Astrocyte (in vitro differentiated cells and primary cell): Measurements from ENCODE around the gene ZNF277.

ENCODE experiments used
- EZH2 ChIP-seq: IDR thresholded peaks from 2 replicates; pipeline ENCODE4 v1.6.1; 2012; ENCODE audit warnings: mild to moderate bottlenecking, low read length, inconsistent platforms; ENCODE audit not compliant: insufficient read depth
- TF ChIP-seq, protein P1 (sequence below): IDR thresholded peaks from 2 replicates; pipeline ENCODE4 v1.5.1; 2011; ENCODE audit warnings: low read depth, mild to moderate bottlenecking, inconsistent platforms, low read length, moderate library complexity; ENCODE audit not compliant: insufficient read depth

DNA sequence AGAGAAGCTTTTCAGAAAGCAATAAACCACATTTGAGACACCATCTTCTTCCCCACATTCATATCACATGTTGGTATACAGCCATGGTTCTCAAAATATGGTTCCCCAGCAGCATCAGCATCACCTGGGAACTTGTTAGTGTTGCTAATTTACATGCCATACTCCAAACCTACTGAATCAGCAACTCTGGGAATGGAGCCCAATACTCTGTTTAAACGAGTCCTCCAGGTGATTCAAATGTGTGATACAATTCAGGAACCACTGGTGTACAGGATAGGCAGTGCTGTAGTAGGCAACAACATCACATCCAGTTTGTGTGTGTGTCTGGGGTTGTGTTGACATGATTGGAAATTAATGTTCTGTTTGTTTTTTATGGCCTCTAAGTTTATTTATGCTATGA is 47.7 kb downstream of the ZNF277 start:
- TF ChIP-seq EZH2 = no peak
- TF ChIP-seq, protein P1, sequence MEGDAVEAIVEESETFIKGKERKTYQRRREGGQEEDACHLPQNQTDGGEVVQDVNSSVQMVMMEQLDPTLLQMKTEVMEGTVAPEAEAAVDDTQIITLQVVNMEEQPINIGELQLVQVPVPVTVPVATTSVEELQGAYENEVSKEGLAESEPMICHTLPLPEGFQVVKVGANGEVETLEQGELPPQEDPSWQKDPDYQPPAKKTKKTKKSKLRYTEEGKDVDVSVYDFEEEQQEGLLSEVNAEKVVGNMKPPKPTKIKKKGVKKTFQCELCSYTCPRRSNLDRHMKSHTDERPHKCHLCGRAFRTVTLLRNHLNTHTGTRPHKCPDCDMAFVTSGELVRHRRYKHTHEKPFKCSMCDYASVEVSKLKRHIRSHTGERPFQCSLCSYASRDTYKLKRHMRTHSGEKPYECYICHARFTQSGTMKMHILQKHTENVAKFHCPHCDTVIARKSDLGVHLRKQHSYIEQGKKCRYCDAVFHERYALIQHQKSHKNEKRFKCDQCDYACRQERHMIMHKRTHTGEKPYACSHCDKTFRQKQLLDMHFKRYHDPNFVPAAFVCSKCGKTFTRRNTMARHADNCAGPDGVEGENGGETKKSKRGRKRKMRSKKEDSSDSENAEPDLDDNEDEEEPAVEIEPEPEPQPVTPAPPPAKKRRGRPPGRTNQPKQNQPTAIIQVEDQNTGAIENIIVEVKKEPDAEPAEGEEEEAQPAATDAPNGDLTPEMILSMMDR = no peak
